ENCODE results near the gene UBE2J2. TPM values are rescaled to one million over a fixed set of nuclear protein-coding genes. Genes with fewer than 3 reads are reported as not detected.

Gene UBE2J2
- total and polyA plus RNA-seq, 9 donors: 29.6 to 48.3 (median 41.3) TPM

- Histone ChIP-seq H3K4me3 (ENCODE audit: low read length) (no peak overlapping the region), H3K27ac (ENCODE audit: low read length) (no peak overlapping the region), H3K27me3 (ENCODE audit: control insufficient read depth, insufficient read depth, low read length) (peaks cover 33% of the 10 kb centered on the region), H3K9me3 (replicated peaks; ENCODE audit: control insufficient read depth, low read depth, low read length) (no peaks in the 10 kb centered on the region), H3K4me1 (ENCODE audit: control insufficient read depth, insufficient read depth, low read length) (peaks cover 20% of the 10 kb centered on the region), H3K36me3 (ENCODE audit: control insufficient read depth, insufficient read depth, low read length) (peaks cover 4% of the 10 kb centered on the region)
- no peak for DNase-seq
- WGBS (ENCODE audit: insufficient coverage): 46% methylated on average over 17 of the region's 25 CpGs
Observed at GRCh38 chr1:1247341-1247913, 26.2 kb downstream of the UBE2J2 start.

DNA sequence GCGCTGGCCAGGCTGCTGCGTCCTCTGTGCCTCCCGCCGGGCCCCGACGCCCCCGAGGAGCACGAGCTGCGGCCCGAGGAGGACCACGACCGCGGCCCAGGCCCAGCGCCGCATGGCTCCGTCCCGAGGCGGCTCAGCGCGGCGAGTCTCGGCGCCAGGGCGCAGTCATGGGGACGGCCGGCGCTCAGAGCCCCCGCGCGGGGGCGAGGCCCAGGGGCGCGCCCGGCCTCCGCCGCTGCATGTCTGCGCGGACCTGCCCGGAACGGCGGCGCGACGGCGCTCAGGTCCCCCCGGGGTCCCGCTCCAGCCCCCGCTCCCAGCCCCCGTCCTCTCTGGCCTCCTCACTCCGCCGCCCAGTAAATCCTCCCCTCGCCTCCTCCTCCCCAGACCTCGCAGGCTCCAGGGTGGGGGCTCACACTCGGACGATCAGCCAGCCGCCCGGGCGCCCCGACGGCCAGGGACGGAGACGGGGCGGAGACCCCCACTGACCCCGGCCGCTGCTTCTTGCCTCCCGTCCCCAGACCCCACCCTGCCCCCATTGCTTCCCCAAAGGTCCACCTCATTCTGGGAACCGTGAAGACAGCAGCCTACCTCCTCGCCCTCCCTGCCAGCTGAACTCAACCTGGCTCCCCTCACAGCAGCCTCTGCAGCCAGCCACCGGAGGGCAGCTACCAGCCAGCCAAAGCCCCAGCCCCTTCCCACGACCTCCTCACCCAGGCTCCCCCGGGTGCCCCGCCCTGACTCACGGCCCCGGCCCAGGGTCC is 26.9 kb downstream of the UBE2J2 start, which contains the start of gene C1QTNF12:
C1QTNF12 (minus strand) TSS at position 146 of the 764 bp plus-strand sequence; CDS start at position 114, 32 bp downstream.
- peaks cover 20% of the 10 kb centered on the region for H3K4me1 ChIP-seq (ENCODE audit: control insufficient read depth, insufficient read depth, low read length)
- peaks cover 3% of the 10 kb centered on the region for H3K36me3 ChIP-seq (ENCODE audit: control insufficient read depth, insufficient read depth, low read length)
- no peak within 1 kb of the TSS for H3K4me3 ChIP-seq (ENCODE audit: low read length)
- no peak within 1 kb of the TSS for H3K27ac ChIP-seq (ENCODE audit: low read length)
- DNase-seq: no peak
- H3K9me3 ChIP-seq (replicated peaks; ENCODE audit: control insufficient read depth, low read depth, low read length): no peaks in the 10 kb centered on the region
- H3K27me3 ChIP-seq (ENCODE audit: control insufficient read depth, insufficient read depth, low read length): peaks cover 33% of the 10 kb centered on the region
- WGBS (ENCODE audit: insufficient coverage): 2% methylated on average over 70 of the region's 74 CpGs

- WGBS (ENCODE audit: insufficient coverage): 20% methylated on average over 39 of the region's 45 CpGs
- Histone ChIP-seq H3K36me3 (ENCODE audit: control insufficient read depth, insufficient read depth, low read length) (peaks cover 2% of the 10 kb centered on the region), H3K27ac (ENCODE audit: low read length) (no peak overlapping the region), H3K27me3 (ENCODE audit: control insufficient read depth, insufficient read depth, low read length) (peaks cover 39% of the 10 kb centered on the region), H3K4me1 (ENCODE audit: control insufficient read depth, insufficient read depth, low read length) (peaks cover 20% of the 10 kb centered on the region), H3K4me3 (ENCODE audit: low read length) (no peak overlapping the region), H3K9me3 (replicated peaks; ENCODE audit: control insufficient read depth, low read depth, low read length) (no peaks in the 10 kb centered on the region)
- DNase-seq: no peak
Observed at GRCh38 chr1:1245817-1246576, 27.7 kb downstream of the UBE2J2 start.

DNA sequence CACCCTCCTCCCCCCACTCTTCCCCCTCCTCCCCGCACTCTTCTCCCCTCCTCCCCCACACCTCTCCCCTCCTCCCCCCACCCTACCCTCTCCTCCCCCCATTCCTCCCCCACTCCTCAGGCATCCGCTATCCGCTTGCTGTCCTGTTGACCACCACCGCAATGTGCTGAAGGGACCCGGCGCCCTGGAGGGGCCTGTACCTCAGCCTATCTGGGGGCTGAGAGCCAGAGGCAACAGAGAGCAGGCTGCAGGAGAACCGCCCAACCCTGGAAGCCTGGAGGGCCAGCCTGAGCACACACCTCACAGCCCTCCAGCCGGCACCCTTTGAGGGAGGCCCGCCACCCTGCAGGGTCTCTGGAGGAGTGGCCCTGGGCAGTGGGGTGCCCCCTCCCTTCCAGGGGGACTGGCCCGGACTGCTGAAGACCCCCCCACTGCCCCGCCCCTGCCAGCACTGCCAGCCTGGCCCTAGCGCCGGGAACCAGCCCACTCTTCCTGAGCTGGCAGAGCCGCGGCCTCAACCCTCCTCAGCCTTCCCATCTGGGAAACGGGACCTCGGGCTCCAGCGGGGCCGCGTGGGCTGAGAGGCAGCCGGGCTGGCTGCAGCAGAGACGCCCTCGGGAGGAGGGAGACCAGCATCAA is 28.4 kb downstream of the UBE2J2 start:
- H3K27me3 ChIP-seq (ENCODE audit: control insufficient read depth, insufficient read depth, low read length): peaks cover 42% of the 10 kb centered on the region
- no peak overlapping the region for H3K4me3 ChIP-seq (ENCODE audit: low read length)
- no peaks in the 10 kb centered on the region for H3K36me3 ChIP-seq (ENCODE audit: control insufficient read depth, insufficient read depth, low read length)
- no peak for DNase-seq
- H3K27ac ChIP-seq (ENCODE audit: low read length): no peak overlapping the region
- WGBS (ENCODE audit: insufficient coverage): 45% methylated on average over 14 of the region's 23 CpGs
- H3K9me3 ChIP-seq (replicated peaks; ENCODE audit: control insufficient read depth, low read depth, low read length): no peaks in the 10 kb centered on the region
- H3K4me1 ChIP-seq (ENCODE audit: control insufficient read depth, insufficient read depth, low read length): peaks cover 20% of the 10 kb centered on the region

- Histone ChIP-seq H3K4me1 (ENCODE audit: control insufficient read depth, insufficient read depth, low read length) (peaks cover 28% of the 10 kb centered on the region), H3K9me3 (replicated peaks; ENCODE audit: control insufficient read depth, low read depth, low read length) (no peaks in the 10 kb centered on the region), H3K4me3 (ENCODE audit: low read length) (no peak overlapping the region), H3K27me3 (ENCODE audit: control insufficient read depth, insufficient read depth, low read length) (peaks cover 52% of the 10 kb centered on the region), H3K36me3 (ENCODE audit: control insufficient read depth, insufficient read depth, low read length) (no peaks in the 10 kb centered on the region), H3K27ac (ENCODE audit: low read length) (no peak overlapping the region)
- WGBS (ENCODE audit: insufficient coverage): 41% methylated on average over 27 of the region's 30 CpGs
- no peak for DNase-seq
Observed at GRCh38 chr1:1244192-1244811, 29.4 kb downstream of the UBE2J2 start.

DNA sequence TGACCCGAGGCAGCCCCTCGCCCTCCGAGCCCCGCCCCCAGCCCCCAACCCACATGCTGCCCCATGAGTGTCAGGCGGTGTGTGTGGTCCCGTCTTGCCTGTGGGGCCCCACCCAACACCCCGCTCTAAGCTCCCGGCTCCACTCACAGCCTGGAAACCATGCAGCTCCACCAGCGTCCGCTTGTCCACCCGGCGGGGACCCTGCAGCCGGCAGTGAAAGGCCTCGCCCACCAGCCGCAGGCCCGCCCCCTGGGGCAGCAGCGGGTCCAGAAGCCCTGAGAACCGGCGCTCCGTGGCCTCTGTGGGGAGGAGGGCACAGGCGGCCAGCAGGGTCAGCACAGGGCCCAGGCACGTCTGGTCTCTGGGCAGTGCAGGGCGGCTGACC is 29.9 kb downstream of the UBE2J2 start:
- Histone ChIP-seq H3K4me3 (ENCODE audit: low read length) (no peak overlapping the region), H3K36me3 (ENCODE audit: control insufficient read depth, insufficient read depth, low read length) (no peaks in the 10 kb centered on the region), H3K27me3 (ENCODE audit: control insufficient read depth, insufficient read depth, low read length) (peaks cover 57% of the 10 kb centered on the region), H3K27ac (ENCODE audit: low read length) (no peak overlapping the region), H3K9me3 (replicated peaks; ENCODE audit: control insufficient read depth, low read depth, low read length) (no peaks in the 10 kb centered on the region), H3K4me1 (ENCODE audit: control insufficient read depth, insufficient read depth, low read length) (peaks cover 33% of the 10 kb centered on the region)
- 38% methylated on average over 18 of the region's 23 CpGs for WGBS (ENCODE audit: insufficient coverage)
- no peak for DNase-seq

GRCh38 chr1:1243266-1243660 is 30.4 kb downstream of the UBE2J2 start:
- Histone ChIP-seq H3K27me3 (ENCODE audit: control insufficient read depth, insufficient read depth, low read length) (peaks cover 63% of the 10 kb centered on the region), H3K27ac (ENCODE audit: low read length) (no peak overlapping the region), H3K9me3 (replicated peaks; ENCODE audit: control insufficient read depth, low read depth, low read length) (no peaks in the 10 kb centered on the region), H3K4me3 (ENCODE audit: low read length) (no peak overlapping the region), H3K4me1 (ENCODE audit: control insufficient read depth, insufficient read depth, low read length) (peaks cover 38% of the 10 kb centered on the region), H3K36me3 (ENCODE audit: control insufficient read depth, insufficient read depth, low read length) (no peaks in the 10 kb centered on the region)
- WGBS (ENCODE audit: insufficient coverage): 88% methylated on average over 18 of the region's 23 CpGs
- no peak for DNase-seq

DNA sequence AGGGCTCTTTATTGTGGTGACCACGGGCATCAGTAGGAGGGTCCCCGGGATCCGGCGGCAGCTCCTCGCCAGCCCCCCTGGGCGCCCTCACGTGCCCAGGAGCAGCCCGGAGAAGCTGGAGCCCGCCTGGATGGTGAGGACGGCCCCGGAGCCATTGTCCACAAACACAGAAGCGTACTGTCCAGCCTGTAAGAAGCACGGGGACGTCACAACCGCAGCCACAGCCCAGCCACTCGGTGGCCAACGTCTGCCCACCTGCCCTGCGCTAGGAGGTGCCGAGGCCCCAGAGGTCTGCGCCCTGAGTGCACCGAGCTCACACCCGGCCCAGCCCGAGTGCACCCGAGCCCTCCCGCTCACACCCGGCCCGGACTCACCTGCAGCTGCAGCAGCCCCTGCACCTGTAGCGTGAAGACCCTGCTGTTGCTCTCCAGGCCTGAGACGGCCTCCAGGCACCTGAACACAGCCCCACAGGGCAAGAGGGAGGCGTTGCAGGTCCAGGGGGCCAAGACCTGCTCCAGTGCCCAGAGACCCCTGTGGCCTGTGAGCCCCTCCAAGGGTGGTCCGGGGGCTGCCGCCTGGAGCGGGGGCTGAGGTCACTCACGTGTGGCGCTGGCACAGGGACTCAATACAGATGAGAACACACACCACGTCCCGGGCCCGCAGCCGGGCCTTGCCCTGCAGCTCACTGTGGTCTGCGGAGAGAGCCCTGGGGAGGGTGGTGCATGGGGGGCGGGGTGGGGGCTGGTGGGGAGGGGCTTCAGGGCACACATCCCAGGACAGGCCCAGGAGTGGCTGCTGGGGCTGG is 31.0 kb downstream of the UBE2J2 start:
- Histone ChIP-seq H3K27me3 (ENCODE audit: control insufficient read depth, insufficient read depth, low read length) (peaks cover 64% of the 10 kb centered on the region), H3K4me3 (ENCODE audit: low read length) (no peak overlapping the region), H3K27ac (ENCODE audit: low read length) (no peak overlapping the region), H3K9me3 (replicated peaks; ENCODE audit: control insufficient read depth, low read depth, low read length) (no peaks in the 10 kb centered on the region), H3K36me3 (ENCODE audit: control insufficient read depth, insufficient read depth, low read length) (no peaks in the 10 kb centered on the region), H3K4me1 (ENCODE audit: control insufficient read depth, insufficient read depth, low read length) (peaks cover 44% of the 10 kb centered on the region)
- 82% methylated on average over 35 of the region's 41 CpGs for WGBS (ENCODE audit: insufficient coverage)
- DNase-seq: no peak

- 82% methylated on average over 22 of the region's 26 CpGs for WGBS (ENCODE audit: insufficient coverage)
- H3K27me3 ChIP-seq (ENCODE audit: control insufficient read depth, insufficient read depth, low read length): peaks cover 59% of the 10 kb centered on the region
Observed at GRCh38 chr1:1241588-1242219, 31.9 kb downstream of the UBE2J2 start.

More at GRCh38 chr1:1241588-1242219, 31.9 kb downstream of the UBE2J2 start:
- Histone ChIP-seq H3K9me3 (replicated peaks; ENCODE audit: control insufficient read depth, low read depth, low read length) (no peaks in the 10 kb centered on the region), H3K27ac (ENCODE audit: low read length) (no peak overlapping the region), H3K4me3 (ENCODE audit: low read length) (no peak overlapping the region), H3K4me1 (ENCODE audit: control insufficient read depth, insufficient read depth, low read length) (peaks cover 48% of the 10 kb centered on the region), H3K36me3 (ENCODE audit: control insufficient read depth, insufficient read depth, low read length) (no peaks in the 10 kb centered on the region)
- no peak for DNase-seq

Data from muscle of leg (tissue), 11 donors.